Neural cell (in vitro differentiated cells): ENCODE data around the gene PVALEF. TPM values are rescaled to one million over a fixed set of nuclear protein-coding genes. Genes with fewer than 3 reads are reported as not detected.
A peak's percentile ranks its signal among the peaks of the same experiment; 100 is the strongest.

Experiments
- H2AFZ ChIP-seq: fragments of 200-600, 300-800 bp; sonication (generic), shearing (Covaris generic); 2 replicates; pipeline ENCODE4 v1.6.0; 2014; ENCODE audit warnings: low read depth, mild to moderate bottlenecking, antibody characterized with exemption, low read length, moderate library complexity
- H3F3A ChIP-seq: fragments of 200-600 bp; shearing (Covaris generic); 2 replicates; pipeline ENCODE4 v1.6.1; 2016; ENCODE audit warnings: mild to moderate bottlenecking, moderate library complexity, mixed read lengths, antibody characterized with exemption, low read length; ENCODE audit not compliant: insufficient read depth, poor library complexity, severe bottlenecking
- H3K27ac ChIP-seq: fragments of 200-600, 300-800 bp; sonication (generic), shearing (Covaris generic); 2 replicates; pipeline ENCODE4 v1.5.1; 2014; ENCODE audit warnings: mild to moderate bottlenecking, low read length, moderate library complexity
- H3K27me3 ChIP-seq: fragments of 300-800, 200-600 bp; sonication (generic), shearing (Covaris generic); 2 replicates; pipeline ENCODE4 v1.6.0; 2014; ENCODE audit warnings: mild to moderate bottlenecking, low read depth, low read length, moderate library complexity; ENCODE audit not compliant: insufficient read depth
- H3K36me3 ChIP-seq: fragments of 300-800, 200-600 bp; sonication (generic), shearing (Covaris generic); 2 replicates; pipeline ENCODE4 v1.5.1; 2014; ENCODE audit warnings: mild to moderate bottlenecking, antibody characterized with exemption, low read length, moderate library complexity; ENCODE audit not compliant: insufficient read depth
- H3K4me2 ChIP-seq: fragments of 300-800, 200-600 bp; sonication (generic), shearing (Covaris generic); 2 replicates; pipeline ENCODE4 v1.6.0; 2014; ENCODE audit warnings: mild to moderate bottlenecking, low read length
- H3K4me3 ChIP-seq: fragments of 300-800, 200-600 bp; sonication (generic), shearing (Covaris generic); 2 replicates; pipeline ENCODE4 v1.5.1; 2014; ENCODE audit warnings: mild to moderate bottlenecking, low read length, moderate library complexity
- H3K79me2 ChIP-seq: fragments of 200-600 bp; shearing (Covaris generic); replicated peaks from 2 replicates; pipeline ENCODE4 v1.6.0; 2014; ENCODE audit warnings: mild to moderate bottlenecking, low read length, moderate library complexity; ENCODE audit not compliant: insufficient read depth
- H3K9ac ChIP-seq: fragments of 300-800, 200-600 bp; sonication (generic), shearing (Covaris generic); 2 replicates; pipeline ENCODE4 v1.6.1; 2016; ENCODE audit warnings: mild to moderate bottlenecking, low read length, mixed read lengths
- H3K9me2 ChIP-seq: fragments of 200-600 bp; shearing (Covaris generic); 2 replicates; pipeline ENCODE4 v1.6.1; 2016; ENCODE audit warnings: mild to moderate bottlenecking, low read length, mixed read lengths; ENCODE audit not compliant: insufficient read depth
- H3K9me3 ChIP-seq: fragments of 200-600, 300-800 bp; sonication (generic), shearing (Covaris generic); 2 replicates; pipeline ENCODE4 v1.6.1; 2016; ENCODE audit warnings: mild to moderate bottlenecking, mixed run types, low read length, moderate library complexity, mixed read lengths
- H4K20me1 ChIP-seq: fragments of 200-600 bp; shearing (Covaris generic); 2 replicates; pipeline ENCODE4 v1.6.1; 2016; ENCODE audit warnings: mild to moderate bottlenecking, mixed run types; ENCODE audit not compliant: insufficient read depth
- CTCF ChIP-seq: fragments of 450-650 bp; IDR thresholded peaks from 2 replicates; pipeline ENCODE4 v1.5.1; 2014; ENCODE audit warnings: antibody characterized with exemption, mild to moderate bottlenecking, moderate library complexity; ENCODE audit not compliant: poor library complexity, severe bottlenecking
- EP300 ChIP-seq: fragments of 450-650 bp; conservative IDR thresholded peaks from 2 replicates; pipeline ENCODE4 v1.6.1; 2014; ENCODE audit warnings: antibody characterized with exemption, mild to moderate bottlenecking, moderate library complexity; ENCODE audit not compliant: poor library complexity, severe bottlenecking
- EZH2 ChIP-seq: fragments of 200-600, 300-800 bp; shearing (Covaris generic), sonication (generic); IDR thresholded peaks from 2 replicates; pipeline ENCODE4 v1.6.1; 2014; ENCODE audit warnings: antibody characterized with exemption, low read length, borderline replicate concordance, mild to moderate bottlenecking; ENCODE audit not compliant: insufficient read depth, poor library complexity, severe bottlenecking
- MXI1 ChIP-seq: fragments of 450-650 bp; conservative IDR thresholded peaks from 2 replicates; pipeline ENCODE4 v1.6.1; 2014; ENCODE audit warnings: antibody characterized with exemption, mild to moderate bottlenecking; ENCODE audit not compliant: poor library complexity, severe bottlenecking
- POLR2AphosphoS5 ChIP-seq: IDR thresholded peaks from 2 replicates; pipeline ENCODE4 v1.6.1; 2012
- RAD21 ChIP-seq: fragments of 450-650 bp; conservative IDR thresholded peaks from 2 replicates; pipeline ENCODE4 v1.6.1; 2014; ENCODE audit warnings: antibody characterized with exemption, mild to moderate bottlenecking, moderate library complexity
- SMC3 ChIP-seq: fragments of 450-650 bp; conservative IDR thresholded peaks from 2 replicates; pipeline ENCODE4 v1.6.1; 2014; ENCODE audit warnings: antibody characterized with exemption, mild to moderate bottlenecking, moderate library complexity; ENCODE audit not compliant: poor library complexity
- TAF1 ChIP-seq: IDR thresholded peaks from 2 replicates; pipeline ENCODE4 v1.6.1; 2012; ENCODE audit warnings: low read depth
- polyA plus RNA-seq: library from polyadenylated mRNA; depleted of rRNA; stranded (reverse); fragments of >200 nt; gene quantifications from 2 replicates; pipeline ENCODE4 v1.2.3, GENCODE V29; 2014
- TF ChIP-seq, protein P1 (sequence below): IDR thresholded peaks from 2 replicates; pipeline ENCODE4 v1.6.1; 2012; ENCODE audit warnings: borderline replicate concordance

PVALEF gene
- polyA plus RNA-seq, 1 donor from 2014 or later, result not detected

DNA sequence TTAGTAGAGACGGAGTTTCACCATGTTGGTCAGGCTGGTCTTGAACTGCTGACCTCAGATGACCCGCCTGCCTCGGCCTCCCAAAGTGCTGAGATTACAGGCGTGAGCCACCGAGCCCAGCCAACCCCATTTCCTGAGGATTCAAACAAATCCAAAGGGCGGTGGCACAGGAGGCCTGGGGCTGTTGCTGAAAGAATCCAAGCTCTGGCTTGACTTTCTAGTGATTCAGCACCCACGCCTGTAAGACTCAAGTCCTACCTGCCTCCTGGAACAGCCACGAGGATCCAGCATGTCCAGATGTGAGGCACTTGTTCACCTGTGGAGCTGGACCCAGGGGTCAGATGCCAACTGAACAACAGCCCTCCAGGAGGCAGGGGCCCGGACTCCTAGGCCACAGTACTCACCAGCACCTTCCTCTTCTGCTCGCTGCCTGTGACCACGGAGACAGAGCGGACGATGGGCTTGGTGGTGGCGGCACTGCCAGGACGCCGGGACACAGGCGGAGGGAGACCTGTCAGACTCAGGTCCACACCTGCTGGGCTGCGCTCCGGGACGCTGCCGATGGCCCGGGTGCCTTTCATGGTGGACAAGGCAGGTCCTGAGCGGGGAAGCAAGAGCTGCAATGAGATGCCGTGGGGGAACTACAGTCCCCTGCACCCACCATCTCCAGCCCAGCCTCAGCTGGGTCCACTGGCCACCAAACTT lies 54.3 kb downstream of the PVALEF start:
- TF ChIP-seq RAD21 (no peak), CTCF (no peak), EZH2 (no peak), SMC3 (no peak), POLR2AphosphoS5 (no peak), TAF1 (no peak), EP300 (no peak), MXI1 (no peak)
- TF ChIP-seq, protein P1, sequence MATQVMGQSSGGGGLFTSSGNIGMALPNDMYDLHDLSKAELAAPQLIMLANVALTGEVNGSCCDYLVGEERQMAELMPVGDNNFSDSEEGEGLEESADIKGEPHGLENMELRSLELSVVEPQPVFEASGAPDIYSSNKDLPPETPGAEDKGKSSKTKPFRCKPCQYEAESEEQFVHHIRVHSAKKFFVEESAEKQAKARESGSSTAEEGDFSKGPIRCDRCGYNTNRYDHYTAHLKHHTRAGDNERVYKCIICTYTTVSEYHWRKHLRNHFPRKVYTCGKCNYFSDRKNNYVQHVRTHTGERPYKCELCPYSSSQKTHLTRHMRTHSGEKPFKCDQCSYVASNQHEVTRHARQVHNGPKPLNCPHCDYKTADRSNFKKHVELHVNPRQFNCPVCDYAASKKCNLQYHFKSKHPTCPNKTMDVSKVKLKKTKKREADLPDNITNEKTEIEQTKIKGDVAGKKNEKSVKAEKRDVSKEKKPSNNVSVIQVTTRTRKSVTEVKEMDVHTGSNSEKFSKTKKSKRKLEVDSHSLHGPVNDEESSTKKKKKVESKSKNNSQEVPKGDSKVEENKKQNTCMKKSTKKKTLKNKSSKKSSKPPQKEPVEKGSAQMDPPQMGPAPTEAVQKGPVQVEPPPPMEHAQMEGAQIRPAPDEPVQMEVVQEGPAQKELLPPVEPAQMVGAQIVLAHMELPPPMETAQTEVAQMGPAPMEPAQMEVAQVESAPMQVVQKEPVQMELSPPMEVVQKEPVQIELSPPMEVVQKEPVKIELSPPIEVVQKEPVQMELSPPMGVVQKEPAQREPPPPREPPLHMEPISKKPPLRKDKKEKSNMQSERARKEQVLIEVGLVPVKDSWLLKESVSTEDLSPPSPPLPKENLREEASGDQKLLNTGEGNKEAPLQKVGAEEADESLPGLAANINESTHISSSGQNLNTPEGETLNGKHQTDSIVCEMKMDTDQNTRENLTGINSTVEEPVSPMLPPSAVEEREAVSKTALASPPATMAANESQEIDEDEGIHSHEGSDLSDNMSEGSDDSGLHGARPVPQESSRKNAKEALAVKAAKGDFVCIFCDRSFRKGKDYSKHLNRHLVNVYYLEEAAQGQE, result no peak

GRCh38 chr17:81221371-81221841 lies 56.1 kb downstream of the PVALEF start:
- peaks cover 14% of the 10 kb centered on the region for H3K79me2 ChIP-seq
- peak overlapping the region; percentile 84 for H3K4me2 ChIP-seq
- H2AFZ ChIP-seq, result no peak overlapping the region
- H3K27ac ChIP-seq, result no peak overlapping the region
- TF ChIP-seq EZH2 (no peak), TAF1 (no peak), SMC3 (no peak), MXI1 (no peak), CTCF (no peak), EP300 (no peak), RAD21 (no peak), POLR2AphosphoS5 (no peak)
- TF ChIP-seq, protein P1, result no peak
- no peaks in the 10 kb centered on the region for H3K27me3 ChIP-seq
- no peaks in the 10 kb centered on the region for H3K36me3 ChIP-seq
- no peaks in the 10 kb centered on the region for H4K20me1 ChIP-seq
- H3K9me3 ChIP-seq, result no peaks in the 10 kb centered on the region
- H3K9ac ChIP-seq, result peak overlapping the region; percentile 71
- peak overlapping the region; percentile 92 for H3K4me3 ChIP-seq
- no peaks in the 10 kb centered on the region for H3K9me2 ChIP-seq
- no peaks in the 10 kb centered on the region for H3F3A ChIP-seq

More for the DNA sequence above, 54.3 kb downstream of the PVALEF start:
- no peaks in the 10 kb centered on the region for H3F3A ChIP-seq
- H3K27ac ChIP-seq, result no peak overlapping the region
- H4K20me1 ChIP-seq, result no peaks in the 10 kb centered on the region
- no peaks in the 10 kb centered on the region for H3K36me3 ChIP-seq
- no peak overlapping the region for H3K9ac ChIP-seq
- no peak overlapping the region for H3K4me2 ChIP-seq
- H3K79me2 ChIP-seq, result peaks cover 14% of the 10 kb centered on the region
- H3K9me3 ChIP-seq, result no peaks in the 10 kb centered on the region
- no peaks in the 10 kb centered on the region for H3K9me2 ChIP-seq
- no peak overlapping the region for H2AFZ ChIP-seq
- no peak overlapping the region for H3K4me3 ChIP-seq
- no peaks in the 10 kb centered on the region for H3K27me3 ChIP-seq
